Pons (tissue), 1 donor: ENCODE measurements around the gene POLR2H.
A peak's percentile ranks its signal among the peaks of the same experiment; 100 is the strongest.

ENCODE experiments used
- DNase-seq: peaks from one replicate; pipeline ENCODE4 v3.0.0-alpha.2; 2016; ENCODE audit warnings: low spot score

The POLR2H gene

DNA sequence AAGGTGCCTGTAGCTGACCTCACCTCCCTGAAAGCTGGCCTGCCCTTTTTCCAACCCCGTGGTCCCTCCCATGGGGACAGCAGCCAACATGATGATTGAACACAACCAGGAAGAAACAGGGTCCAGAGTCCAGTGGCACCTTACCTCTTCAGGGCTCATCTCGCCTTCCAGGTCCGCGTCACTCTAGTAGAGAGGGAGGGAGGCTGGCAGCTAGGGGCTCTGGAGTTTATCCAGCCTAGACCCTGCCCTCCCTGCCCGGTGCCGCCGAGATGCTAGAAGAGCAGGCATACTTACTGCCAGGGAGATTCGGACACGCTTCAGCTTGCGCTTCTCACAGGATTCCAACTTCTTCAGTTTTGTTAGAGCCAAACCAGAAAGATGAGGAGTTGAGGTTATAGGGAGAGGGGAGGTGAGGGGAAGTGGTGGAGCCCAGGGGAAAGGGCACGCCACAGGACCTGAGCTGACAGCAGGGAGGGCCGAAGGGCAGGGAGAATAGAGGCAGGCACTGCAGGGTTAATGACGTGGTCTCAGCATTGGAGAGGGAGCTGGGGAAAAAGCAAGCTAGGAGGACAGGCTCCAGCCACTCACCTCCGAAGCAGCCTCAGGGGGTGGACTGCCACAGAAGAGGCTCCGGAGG is 9.2 kb upstream of the POLR2H start:
- no peak for DNase-seq

- no peak for DNase-seq
Observed at GRCh38 chr3:184352897-184353545, 8.5 kb upstream of the POLR2H start.

GRCh38 chr3:184353546-184353941 is 8.0 kb upstream of the POLR2H start:
- DNase-seq: no peak

- DNase-seq: no peak
Observed at GRCh38 chr3:184354121-184354728, 7.3 kb upstream of the POLR2H start.

- DNase-seq: no peak
Observed at GRCh38 chr3:184354754-184355153, 6.8 kb upstream of the POLR2H start.

GRCh38 chr3:184355261-184356040 is 6.1 kb upstream of the POLR2H start:
- no peak for DNase-seq

DNA sequence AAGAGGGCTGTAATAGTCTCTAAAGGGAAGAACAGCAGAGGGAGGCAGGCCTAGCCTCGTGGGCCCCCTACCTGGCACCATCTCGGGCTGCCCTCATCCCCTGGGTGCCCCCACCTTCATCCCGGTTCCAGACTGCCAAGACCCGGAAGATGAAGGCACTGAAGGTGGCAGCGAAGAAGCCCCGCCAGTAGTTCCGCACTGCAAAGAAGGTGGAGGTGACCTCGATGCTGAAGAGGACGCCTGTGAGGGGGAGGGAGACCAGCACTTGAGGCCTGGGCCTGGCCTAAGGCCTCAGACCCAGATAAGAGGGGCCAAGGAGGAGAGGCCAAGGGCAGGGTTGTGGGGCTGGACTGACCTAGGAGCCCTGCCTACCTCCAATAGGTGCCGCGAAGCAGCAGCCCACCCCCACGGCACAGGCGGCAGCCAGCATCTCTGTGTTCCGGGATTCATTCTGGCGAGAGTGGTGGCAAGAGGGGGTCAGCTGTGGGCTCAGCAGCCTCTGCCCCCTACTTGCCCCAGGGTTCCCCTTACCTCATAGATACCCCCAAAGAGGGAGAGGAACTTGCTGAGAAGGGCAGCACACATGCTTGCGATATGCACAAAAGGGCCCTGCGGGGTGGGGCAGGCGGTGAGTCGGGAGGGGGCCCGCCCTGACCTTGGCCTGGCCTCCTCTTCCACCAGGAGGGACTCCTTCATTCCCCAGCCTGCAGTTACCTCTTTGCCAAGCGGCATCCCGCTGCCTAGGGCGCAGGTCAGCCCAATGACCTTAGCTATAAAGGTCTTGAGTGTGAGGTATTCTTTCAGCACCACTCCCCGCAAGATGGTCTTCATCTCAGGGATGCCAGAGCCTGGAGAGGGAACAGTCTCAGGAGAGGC is 4.0 kb upstream of the POLR2H start:
- DNase-seq: no peak

DNA sequence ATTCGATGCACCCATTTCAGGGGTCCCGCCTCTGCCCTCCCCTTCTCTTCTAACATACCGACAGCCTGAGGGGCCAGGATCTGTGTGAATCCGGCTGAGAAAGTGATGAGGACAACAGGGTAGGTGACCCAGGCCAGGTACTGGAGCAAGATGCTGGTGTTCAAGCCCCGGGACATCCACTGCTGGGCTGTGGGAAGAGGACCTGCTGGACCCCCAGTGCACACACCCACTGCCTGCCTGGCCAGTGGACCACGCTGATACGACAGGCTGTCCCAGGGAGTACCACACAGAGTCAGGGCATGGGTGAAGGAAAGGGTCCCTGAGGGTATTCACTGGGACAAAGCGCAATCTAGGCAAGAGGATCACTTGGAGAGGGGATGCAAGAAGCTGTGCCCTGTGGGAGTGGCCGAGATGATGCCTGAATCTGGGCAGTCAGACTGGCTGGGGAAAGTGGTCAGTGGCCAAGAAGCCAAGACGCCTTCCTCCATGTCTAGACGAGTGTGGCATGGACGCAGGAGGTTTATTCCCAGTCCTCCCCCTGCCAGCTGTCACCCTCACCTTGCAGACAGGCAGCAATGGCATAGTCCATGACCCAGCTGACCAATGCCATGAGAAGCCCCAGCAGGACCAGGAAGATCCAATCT is 3.3 kb upstream of the POLR2H start:
- no peak for DNase-seq

DNA sequence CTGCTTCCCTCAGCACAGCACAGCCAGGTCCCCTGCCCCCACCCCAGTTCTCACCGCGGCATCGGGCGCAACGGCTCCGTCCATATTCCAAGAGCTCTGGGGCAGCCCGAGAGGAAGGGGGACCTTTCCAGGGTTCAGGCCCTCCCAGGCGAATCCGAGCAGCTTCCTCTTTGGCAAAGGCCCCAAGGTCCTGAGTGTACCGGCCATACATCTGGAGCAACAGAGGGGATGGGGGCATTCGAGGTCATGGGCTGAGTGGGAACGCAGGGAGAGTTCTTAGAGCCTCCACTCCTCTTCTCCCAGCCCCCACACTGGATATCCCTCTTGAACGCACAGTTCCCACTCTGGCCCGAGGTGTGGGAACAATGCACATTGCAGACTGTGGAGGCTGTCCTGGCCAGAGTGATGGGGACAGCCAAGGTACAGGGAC is 2.6 kb upstream of the POLR2H start:
- no peak for DNase-seq

DNA sequence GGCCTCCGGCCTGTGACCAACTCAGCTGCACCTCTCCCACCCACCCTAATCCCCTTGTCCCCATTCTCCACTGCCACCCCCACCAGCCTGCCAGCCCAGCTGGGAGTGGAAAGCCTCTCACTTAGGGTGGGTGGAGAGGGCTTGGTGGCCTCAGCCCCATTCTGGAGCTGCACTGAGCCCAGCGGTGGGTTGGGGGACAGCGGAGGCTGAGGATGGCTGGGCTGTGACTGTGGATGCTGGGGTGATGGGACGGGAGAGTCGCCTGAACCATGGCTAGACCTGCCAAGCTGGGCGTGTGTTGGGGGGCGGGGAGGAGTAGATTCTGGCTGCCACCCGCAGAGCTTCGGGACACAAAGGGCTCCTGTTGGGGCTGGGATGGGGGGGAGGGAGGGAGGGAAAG is 1.9 kb upstream of the POLR2H start:
- DNase-seq: peak; percentile 81

DNA sequence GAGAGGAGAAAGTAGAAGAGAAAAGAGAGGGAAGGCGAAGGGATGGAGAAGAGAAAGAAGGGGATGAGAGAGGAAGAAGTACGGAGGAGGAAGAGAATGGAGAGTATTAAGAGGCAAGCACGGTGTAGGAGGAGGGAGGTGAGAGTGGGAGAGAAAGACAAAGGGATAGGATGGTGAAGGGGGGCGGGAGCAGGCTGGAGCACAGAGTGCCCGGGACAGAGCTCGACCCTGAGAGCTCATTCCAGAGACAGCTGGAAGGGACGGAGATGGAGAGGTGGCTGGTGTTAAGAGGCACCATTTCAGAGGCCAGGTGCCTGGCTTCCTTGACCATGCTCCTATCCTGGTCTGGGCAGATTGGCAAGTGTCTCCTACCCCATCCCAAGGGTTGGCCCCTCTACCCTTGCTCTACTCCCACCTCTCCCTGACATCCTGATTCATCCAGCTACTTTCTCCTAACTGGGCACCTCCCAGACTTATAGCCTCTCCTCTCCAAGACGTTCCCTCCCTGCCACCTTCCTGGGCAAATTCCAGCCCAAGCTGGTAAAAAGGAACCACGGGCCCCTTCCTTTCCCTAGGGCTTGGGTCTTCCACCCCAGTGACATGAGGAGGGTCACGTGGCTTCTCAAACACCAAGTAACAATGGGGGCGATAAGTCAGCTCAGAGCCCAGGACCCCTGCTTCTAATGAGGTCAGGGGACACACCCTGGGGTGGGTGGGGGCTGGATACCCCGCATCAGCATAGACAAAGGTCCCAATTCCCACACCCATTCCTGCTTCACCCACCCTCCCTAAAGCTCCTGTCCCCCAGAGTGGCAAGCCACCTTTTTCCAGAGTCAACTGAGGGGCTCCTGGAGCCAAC is 1.2 kb upstream of the POLR2H start:
- no peak for DNase-seq

DNA sequence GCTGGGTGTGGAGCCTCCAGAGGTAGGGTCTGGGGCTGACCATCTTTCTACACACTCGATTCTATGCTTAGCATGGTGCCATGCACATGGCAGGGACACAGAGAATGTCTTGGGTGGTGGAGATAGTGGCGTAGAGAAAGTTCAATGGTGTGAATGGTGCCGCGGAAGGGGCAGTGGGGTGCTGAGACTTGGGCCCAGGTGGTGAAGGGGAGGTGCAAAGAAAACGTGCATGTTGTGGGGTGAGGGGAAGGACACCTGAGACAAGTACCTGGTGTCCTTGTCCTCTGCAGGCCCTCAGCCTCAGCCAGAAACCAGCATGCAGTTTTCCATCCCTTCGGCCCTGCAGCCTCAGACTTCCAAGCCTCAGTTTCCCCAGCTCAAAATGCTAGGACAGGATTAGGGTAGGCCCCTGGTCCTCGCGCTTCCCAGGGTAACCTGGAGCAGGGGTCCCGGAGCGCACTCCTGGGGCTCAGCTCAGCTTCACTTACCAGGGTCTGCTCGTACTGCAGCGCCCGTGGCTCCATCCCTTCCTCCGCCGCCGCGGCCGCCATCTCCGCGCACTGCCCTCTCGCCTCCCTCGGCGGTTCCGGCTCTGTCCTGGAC is 480 bp upstream of the POLR2H start:
- no peak for DNase-seq

- peak; percentile 76 for DNase-seq
Observed at GRCh38 chr3:184361932-184362667, 590 bp downstream of the POLR2H start.

- DNase-seq: peak; percentile 94
Observed at GRCh38 chr3:184362668-184363546, 1.4 kb downstream of the POLR2H start.

DNA sequence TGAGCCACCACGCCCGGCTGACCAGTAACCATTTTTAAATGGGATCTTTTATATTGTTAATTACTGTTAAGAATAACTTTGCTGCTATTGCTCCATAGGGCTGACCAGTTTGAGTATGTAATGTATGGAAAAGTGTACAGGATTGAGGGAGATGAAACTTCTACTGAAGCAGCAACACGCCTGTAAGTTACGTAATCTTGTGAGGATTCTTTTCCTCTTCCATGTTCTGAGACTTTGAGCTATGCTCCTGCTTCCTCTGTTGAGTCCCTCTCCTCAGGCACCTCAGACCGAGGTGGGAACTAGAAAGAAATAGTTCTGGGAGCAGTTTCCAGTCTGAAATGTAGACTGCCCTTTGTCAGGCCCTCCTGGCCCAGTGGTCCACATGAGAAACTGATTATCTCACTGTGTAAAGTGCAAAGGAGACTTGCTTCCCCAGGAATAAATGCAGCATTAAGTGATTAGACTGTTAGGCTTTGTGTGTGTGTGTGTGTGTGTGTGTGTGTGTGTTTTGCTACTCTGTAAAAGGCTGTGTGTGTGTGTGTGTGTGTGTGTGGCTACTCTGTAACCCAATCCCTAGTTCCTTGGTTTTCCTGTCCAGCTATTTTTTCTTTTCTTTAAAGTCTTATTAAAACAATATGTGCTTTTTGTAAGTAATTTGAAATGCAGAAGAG is 5.2 kb downstream of the POLR2H start:
- DNase-seq: no peak

DNA sequence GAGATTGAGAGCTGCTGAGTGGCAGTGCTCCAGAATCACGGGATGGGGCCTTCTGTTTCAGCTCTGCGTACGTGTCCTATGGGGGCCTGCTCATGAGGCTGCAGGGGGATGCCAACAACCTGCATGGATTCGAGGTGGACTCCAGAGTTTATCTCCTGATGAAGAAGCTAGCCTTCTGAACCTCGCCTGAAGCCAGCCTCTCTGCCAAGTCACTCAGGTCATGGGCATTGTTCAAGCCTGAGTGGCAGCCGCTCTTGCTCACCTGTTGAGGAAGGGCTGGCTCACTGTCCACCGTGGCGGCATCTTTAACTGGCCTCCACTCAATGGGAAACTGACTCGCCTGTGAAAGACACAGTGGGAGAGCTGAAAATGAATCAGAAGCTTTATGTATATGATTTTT is 6.6 kb downstream of the POLR2H start:
- DNase-seq: no peak

GRCh38 chr3:184368586-184369183 is 7.2 kb downstream of the POLR2H start:
- DNase-seq: peak; percentile 51
